ENCODE measurements around the gene TNRC6A. TPM values are rescaled to one million over a fixed set of nuclear protein-coding genes. Genes with fewer than 3 reads are reported as not detected.

The TNRC6A gene
- total RNA-seq, 1 experiment from 2014 or later: 20.3 TPM

GRCh38 chr16:24816688-24817087, 87.2 kb downstream of the TNRC6A start:
- H3K36me3 ChIP-seq (ENCODE audit: low read depth, low read length): peaks cover 30% of the 10 kb centered on the region
- H3F3A ChIP-seq (ENCODE audit: low read length, unreplicated experiment): no peaks in the 10 kb centered on the region
- no peaks in the 10 kb centered on the region for H4K20me1 ChIP-seq (ENCODE audit: low read length)
- H3K79me2 ChIP-seq (ENCODE audit: low read length): no peaks in the 10 kb centered on the region
- no peaks in the 10 kb centered on the region for H3K9me3 ChIP-seq (ENCODE audit: low read length)
- no peak overlapping the region for H3K4me2 ChIP-seq (ENCODE audit: low read length)
- POLR2A ChIA-PET (ENCODE audit: unreplicated experiment): no interaction called here
- no peak overlapping the region for H3K4me3 ChIP-seq (ENCODE audit: low read length)
- intact Hi-C loops (cut with micrococcal nuclease): no loop called here
- BruUV-seq (replicated peaks): no TSS peak
- H2AFZ ChIP-seq (ENCODE audit: low read length): no peak overlapping the region
- ATAC-seq (no peak), DNase-seq (no peak)
- H3K27ac ChIP-seq (ENCODE audit: low read length): no peak overlapping the region
- TF ChIP-seq EZH2 (IDR thresholded peaks at IDR 0.05; ENCODE audit: low read length, unreplicated experiment) (no peak), EZH2phosphoT487 (IDR thresholded peaks at IDR 0.05; ENCODE audit: borderline replicate concordance, low read length) (no peak), CTCF (conservative IDR thresholded peaks at IDR 0.05; ENCODE audit: low read depth, low read length) (no peak)
- H3K4me1 ChIP-seq (ENCODE audit: insufficient read depth, low read length): no peaks in the 10 kb centered on the region
- H3K9ac ChIP-seq (ENCODE audit: low read length): no peak overlapping the region
- H3K27me3 ChIP-seq (ENCODE audit: low read length): no peaks in the 10 kb centered on the region
- CTCF ChIA-PET: no interaction called here
- H3K9me2 ChIP-seq (replicated peaks; ENCODE audit: low read length): no peaks in the 10 kb centered on the region

GRCh38 chr16:24819462-24820040, 90.1 kb downstream of the TNRC6A start:
- POLR2A ChIA-PET (ENCODE audit: unreplicated experiment): no interaction called here
- Histone ChIP-seq H3K4me1 (ENCODE audit: insufficient read depth, low read length) (no peaks in the 10 kb centered on the region), H3K27ac (ENCODE audit: low read length) (no peak overlapping the region), H3K79me2 (ENCODE audit: low read length) (no peaks in the 10 kb centered on the region), H3K36me3 (ENCODE audit: low read depth, low read length) (peaks cover 25% of the 10 kb centered on the region), H3K4me2 (ENCODE audit: low read length) (no peak overlapping the region), H3K4me3 (ENCODE audit: low read length) (no peak overlapping the region), H3K27me3 (ENCODE audit: low read length) (no peaks in the 10 kb centered on the region), H3F3A (ENCODE audit: low read length, unreplicated experiment) (no peaks in the 10 kb centered on the region), H3K9me3 (ENCODE audit: low read length) (no peaks in the 10 kb centered on the region), H4K20me1 (ENCODE audit: low read length) (no peaks in the 10 kb centered on the region), H2AFZ (ENCODE audit: low read length) (no peak overlapping the region), H3K9me2 (replicated peaks; ENCODE audit: low read length) (no peaks in the 10 kb centered on the region), H3K9ac (ENCODE audit: low read length) (no peak overlapping the region)
- intact Hi-C loops (cut with micrococcal nuclease): no loop called here
- no peak for ATAC-seq
- DNase-seq: no peak
- no TSS peak for BruUV-seq (replicated peaks)
- no peak for TF ChIP-seq EZH2phosphoT487 (IDR thresholded peaks at IDR 0.05; ENCODE audit: borderline replicate concordance, low read length)
- TF ChIP-seq EZH2 (IDR thresholded peaks at IDR 0.05; ENCODE audit: low read length, unreplicated experiment): no peak
- no peak for TF ChIP-seq CTCF (conservative IDR thresholded peaks at IDR 0.05; ENCODE audit: low read depth, low read length)
- CTCF ChIA-PET: no interaction called here

- no peak overlapping the region for H3K4me2 ChIP-seq (ENCODE audit: low read length)
- no peak overlapping the region for H2AFZ ChIP-seq (ENCODE audit: low read length)
- CTCF ChIA-PET: no interaction called here
- no peaks in the 10 kb centered on the region for H3F3A ChIP-seq (ENCODE audit: low read length, unreplicated experiment)
- no peak overlapping the region for H3K27ac ChIP-seq (ENCODE audit: low read length)
- DNase-seq: no peak
- no TSS peak for BruUV-seq (replicated peaks)
- no peaks in the 10 kb centered on the region for H3K9me2 ChIP-seq (replicated peaks; ENCODE audit: low read length)
- no peak overlapping the region for H3K4me3 ChIP-seq (ENCODE audit: low read length)
- POLR2A ChIA-PET (ENCODE audit: unreplicated experiment): no interaction called here
- no peaks in the 10 kb centered on the region for H4K20me1 ChIP-seq (ENCODE audit: low read length)
- intact Hi-C loops (cut with micrococcal nuclease): no loop called here
- H3K9me3 ChIP-seq (ENCODE audit: low read length): no peaks in the 10 kb centered on the region
- peaks cover 17% of the 10 kb centered on the region for H3K36me3 ChIP-seq (ENCODE audit: low read depth, low read length)
- no peaks in the 10 kb centered on the region for H3K27me3 ChIP-seq (ENCODE audit: low read length)
- no peak overlapping the region for H3K9ac ChIP-seq (ENCODE audit: low read length)
- H3K79me2 ChIP-seq (ENCODE audit: low read length): no peaks in the 10 kb centered on the region
- ATAC-seq: no peak
- no peaks in the 10 kb centered on the region for H3K4me1 ChIP-seq (ENCODE audit: insufficient read depth, low read length)
- TF ChIP-seq CTCF (conservative IDR thresholded peaks at IDR 0.05; ENCODE audit: low read depth, low read length) (no peak), EZH2phosphoT487 (IDR thresholded peaks at IDR 0.05; ENCODE audit: borderline replicate concordance, low read length) (no peak), EZH2 (IDR thresholded peaks at IDR 0.05; ENCODE audit: low read length, unreplicated experiment) (no peak)
Observed at GRCh38 chr16:24820522-24820921, 91.1 kb downstream of the TNRC6A start.

Data from PC-3 (cell line).